Measurements from ENCODE around the gene CAMP. TPM values are rescaled to one million over a fixed set of nuclear protein-coding genes. Genes with fewer than 3 reads are reported as not detected.

CAMP gene
- total RNA-seq, 2 experiments from 2014 or later: not detected

GRCh38 chr3:48243886-48244285 is 20.6 kb downstream of the CAMP start:
- CTCF ChIA-PET: interaction anchor here (1.2 kb wide), 1 partner anchor 24 kb away, joined by 4 read pairs; no protein-coding TSS in a partner anchor
- Mint-ChIP-seq H3K27ac (no peak overlapping the region), H3K36me3 (ENCODE audit: low read depth) (peaks cover 31% of the 10 kb centered on the region), H3K9me3 (no peaks in the 10 kb centered on the region), H3K4me3 (peak overlapping the region; percentile 30), H3K4me1 (peaks cover 59% of the 10 kb centered on the region), H3K27me3 (no peaks in the 10 kb centered on the region)
- POLR2A ChIA-PET: interaction anchor here (0.8 to 1.8 kb wide), 6 partner anchors 10 to 57 kb away, joined by 3 to 4 read pairs (median 3); partner anchors contain the start of genes CDC25A and NME6
- no peak for DNase-seq

GRCh38 chr3:48244461-48244860 is 21.2 kb downstream of the CAMP start:
- Mint-ChIP-seq H3K9me3 (no peaks in the 10 kb centered on the region), H3K36me3 (ENCODE audit: low read depth) (peaks cover 36% of the 10 kb centered on the region), H3K4me1 (peaks cover 59% of the 10 kb centered on the region), H3K27me3 (no peaks in the 10 kb centered on the region), H3K27ac (peak overlapping the region; percentile 51), H3K4me3 (no peak overlapping the region)
- POLR2A ChIA-PET: interaction anchor here (0.6 to 1.8 kb wide), 3 partner anchors 11 to 56 kb away, joined by 3 to 4 read pairs (median 3); partner anchors contain the start of gene NME6
- no peak for DNase-seq
- CTCF ChIA-PET: interaction anchor here (1.2 kb wide), 1 partner anchor 24 kb away, joined by 4 read pairs; no protein-coding TSS in a partner anchor

GRCh38 chr3:48245136-48245535 is 21.8 kb downstream of the CAMP start:
- peaks cover 39% of the 10 kb centered on the region for H3K36me3 Mint-ChIP-seq (ENCODE audit: low read depth)
- DNase-seq: no peak
- ChIA-PET POLR2A (interaction anchor here (0.5 to 1.8 kb wide), 3 partner anchors 23 to 1068 kb away, joined by 3 to 4 read pairs (median 3); partner anchors contain the start of gene NME6), CTCF (interaction anchor here (1.2 kb wide), 1 partner anchor 23 kb away, joined by 4 read pairs; no protein-coding TSS in a partner anchor)
- no peak overlapping the region for H3K4me3 Mint-ChIP-seq
- no peak overlapping the region for H3K27ac Mint-ChIP-seq
- no peaks in the 10 kb centered on the region for H3K27me3 Mint-ChIP-seq
- peaks cover 59% of the 10 kb centered on the region for H3K4me1 Mint-ChIP-seq
- no peaks in the 10 kb centered on the region for H3K9me3 Mint-ChIP-seq

- H3K36me3 Mint-ChIP-seq (ENCODE audit: low read depth): peaks cover 54% of the 10 kb centered on the region
Observed at GRCh38 chr3:48247401-48247811, 24.1 kb downstream of the CAMP start.

GRCh38 chr3:48248095-48248850 is 25.0 kb downstream of the CAMP start:
- peaks cover 60% of the 10 kb centered on the region for H3K36me3 Mint-ChIP-seq (ENCODE audit: low read depth)
- H3K9me3 Mint-ChIP-seq: no peaks in the 10 kb centered on the region
- no peak for DNase-seq
- H3K27ac Mint-ChIP-seq: peak overlapping the region; percentile 64
- peaks cover 46% of the 10 kb centered on the region for H3K4me1 Mint-ChIP-seq
- ChIA-PET CTCF (interaction anchor here (0.6 to 2.3 kb wide), 12 partner anchors 8 to 423 kb away, joined by 3 to 12 read pairs (median 4); partner anchors contain the start of gene ZNF589), POLR2A (interaction anchor here (0.7 to 2.1 kb wide), 9 partner anchors 8 to 225 kb away, joined by 3 to 10 read pairs (median 5); partner anchors contain the start of genes CCDC51, CDC25A, TMA7 and ZNF589)
- H3K27me3 Mint-ChIP-seq: no peaks in the 10 kb centered on the region
- no peak overlapping the region for H3K4me3 Mint-ChIP-seq

More at GRCh38 chr3:48247401-48247811, 24.1 kb downstream of the CAMP start:
- H3K9me3 Mint-ChIP-seq: no peaks in the 10 kb centered on the region
- ChIA-PET POLR2A (interaction anchor here (0.7 to 2.1 kb wide), 7 partner anchors 12 to 226 kb away, joined by 3 to 10 read pairs (median 5); partner anchors contain the start of genes CCDC51, CDC25A and TMA7), CTCF (interaction anchor here (0.6 to 1.9 kb wide), 6 partner anchors 10 to 410 kb away, joined by 3 to 12 read pairs (median 4); no protein-coding TSS in a partner anchor)
- no peaks in the 10 kb centered on the region for H3K27me3 Mint-ChIP-seq
- H3K4me1 Mint-ChIP-seq: peaks cover 48% of the 10 kb centered on the region
- peak; percentile 29 for DNase-seq
- H3K27ac Mint-ChIP-seq: peak overlapping the region; percentile 91
- peak overlapping the region; percentile 35 for H3K4me3 Mint-ChIP-seq

GRCh38 chr3:48256557-48256956 is 33.3 kb downstream of the CAMP start:
- H3K27ac Mint-ChIP-seq: no peak overlapping the region
- H3K36me3 Mint-ChIP-seq (ENCODE audit: low read depth): peaks cover 72% of the 10 kb centered on the region
- peaks cover 7% of the 10 kb centered on the region for H3K9me3 Mint-ChIP-seq
- ChIA-PET POLR2A (interaction anchor here (1.1 to 2.1 kb wide), 2 partner anchors 16 to 19 kb away, joined by 3 to 5 read pairs; partner anchors contain the start of gene ZNF589), CTCF (no interaction called here)
- DNase-seq: no peak
- H3K4me3 Mint-ChIP-seq: no peak overlapping the region
- no peaks in the 10 kb centered on the region for H3K27me3 Mint-ChIP-seq
- peaks cover 7% of the 10 kb centered on the region for H3K4me1 Mint-ChIP-seq

GRCh38 chr3:48258530-48258929 is 35.2 kb downstream of the CAMP start:
- Mint-ChIP-seq H3K27me3 (no peaks in the 10 kb centered on the region), H3K9me3 (peaks cover 7% of the 10 kb centered on the region), H3K36me3 (ENCODE audit: low read depth) (peaks cover 72% of the 10 kb centered on the region), H3K4me3 (no peak overlapping the region), H3K27ac (no peak overlapping the region), H3K4me1 (peaks cover 7% of the 10 kb centered on the region)
- ChIA-PET POLR2A (interaction anchor here (1.7 kb wide), 1 partner anchor 11 kb away, joined by 5 read pairs; no protein-coding TSS in a partner anchor), CTCF (interaction anchor here (1.2 to 1.3 kb wide), 3 partner anchors 9 to 177 kb away, joined by 3 to 6 read pairs (median 4); no protein-coding TSS in a partner anchor)
- DNase-seq: no peak

- H3K9me3 Mint-ChIP-seq: no peaks in the 10 kb centered on the region
Observed at GRCh38 chr3:48267782-48268181, 44.5 kb downstream of the CAMP start.

GRCh38 chr3:48268381-48268935 is 45.2 kb downstream of the CAMP start:
- Mint-ChIP-seq H3K36me3 (ENCODE audit: low read depth) (peaks cover 51% of the 10 kb centered on the region), H3K4me1 (peaks cover 32% of the 10 kb centered on the region), H3K4me3 (peak overlapping the region; percentile 45), H3K27ac (peak overlapping the region; percentile 89), H3K27me3 (no peaks in the 10 kb centered on the region), H3K9me3 (no peaks in the 10 kb centered on the region)
- ChIA-PET CTCF (interaction anchor here (0.6 to 7.9 kb wide), 14 partner anchors 17 to 1162 kb away, joined by 3 to 86 read pairs (median 4); partner anchors contain the start of genes CCDC51, TMA7 and ZNF589), POLR2A (interaction anchor here (0.8 to 3.4 kb wide), 16 partner anchors 9 to 205 kb away, joined by 3 to 28 read pairs (median 4); partner anchors contain the start of genes CCDC51, CDC25A, NME6 and ZNF589)
- peak; percentile 85 for DNase-seq

More at GRCh38 chr3:48267782-48268181, 44.5 kb downstream of the CAMP start:
- Mint-ChIP-seq H3K36me3 (ENCODE audit: low read depth) (peaks cover 53% of the 10 kb centered on the region), H3K4me1 (peaks cover 32% of the 10 kb centered on the region), H3K27me3 (no peaks in the 10 kb centered on the region), H3K4me3 (peak overlapping the region; percentile 25), H3K27ac (peak overlapping the region; percentile 89)
- POLR2A ChIA-PET: interaction anchor here (0.8 to 3.4 kb wide), 13 partner anchors 9 to 205 kb away, joined by 3 to 28 read pairs (median 5); partner anchors contain the start of genes CCDC51, CDC25A, NME6 and ZNF589
- CTCF ChIA-PET: interaction anchor here (0.6 to 7.9 kb wide), 13 partner anchors 16 to 1162 kb away, joined by 3 to 86 read pairs (median 4); partner anchors contain the start of genes CCDC51, TMA7 and ZNF589
- DNase-seq: no peak

GRCh38 chr3:48268936-48269561 is 45.8 kb downstream of the CAMP start:
- H3K36me3 Mint-ChIP-seq (ENCODE audit: low read depth): peaks cover 46% of the 10 kb centered on the region
- H3K9me3 Mint-ChIP-seq: no peaks in the 10 kb centered on the region
- H3K4me1 Mint-ChIP-seq: peaks cover 32% of the 10 kb centered on the region
- POLR2A ChIA-PET: interaction anchor here (1.0 to 3.4 kb wide), 12 partner anchors 8 to 171 kb away, joined by 3 to 28 read pairs (median 5); partner anchors contain the start of genes CCDC51, CDC25A, NME6 and ZNF589
- CTCF ChIA-PET: interaction anchor here (0.6 to 7.9 kb wide), 10 partner anchors 18 to 280 kb away, joined by 3 to 86 read pairs (median 4); partner anchors contain the start of genes CCDC51, TMA7 and ZNF589
- H3K27ac Mint-ChIP-seq: peak overlapping the region; percentile 89
- H3K27me3 Mint-ChIP-seq: no peaks in the 10 kb centered on the region
- peak overlapping the region; percentile 45 for H3K4me3 Mint-ChIP-seq
- DNase-seq: peak; percentile 35

GRCh38 chr3:48269592-48269991 is 46.3 kb downstream of the CAMP start:
- H3K27ac Mint-ChIP-seq: peak overlapping the region; percentile 89
- no peaks in the 10 kb centered on the region for H3K9me3 Mint-ChIP-seq
- peaks cover 43% of the 10 kb centered on the region for H3K36me3 Mint-ChIP-seq (ENCODE audit: low read depth)
- no peaks in the 10 kb centered on the region for H3K27me3 Mint-ChIP-seq
- ChIA-PET POLR2A (interaction anchor here (1.0 to 3.4 kb wide), 7 partner anchors 15 to 170 kb away, joined by 3 to 28 read pairs (median 3); partner anchors contain the start of genes CCDC51, NME6 and ZNF589), CTCF (interaction anchor here (0.6 to 7.9 kb wide), 6 partner anchors 17 to 280 kb away, joined by 3 to 86 read pairs (median 8); partner anchors contain the start of genes CCDC51, TMA7 and ZNF589)
- H3K4me3 Mint-ChIP-seq: peak overlapping the region; percentile 5
- H3K4me1 Mint-ChIP-seq: peaks cover 32% of the 10 kb centered on the region
- no peak for DNase-seq
